Lower leg skin (tissue), 3 donors: ENCODE results near the gene REV3L.

Source experiments
- CTCF ChIP-seq, 3 donors: fragments of 450-650 bp; IDR thresholded peaks; one replicate each; pipeline ENCODE4 v1.5.1; 2016; ENCODE audit warnings: antibody characterized with exemption in 3 of 3, mild to moderate bottlenecking in 3 of 3, moderate library complexity in 2 of 3
- POLR2A ChIP-seq, 2 donors: fragments of 450-650 bp; IDR thresholded peaks; one replicate each; pipeline ENCODE4 v1.6.1; 2016 to 2017; ENCODE audit warnings: antibody characterized with exemption in 2 of 2, mild to moderate bottlenecking in 1 of 2, moderate library complexity in 1 of 2

DNA sequence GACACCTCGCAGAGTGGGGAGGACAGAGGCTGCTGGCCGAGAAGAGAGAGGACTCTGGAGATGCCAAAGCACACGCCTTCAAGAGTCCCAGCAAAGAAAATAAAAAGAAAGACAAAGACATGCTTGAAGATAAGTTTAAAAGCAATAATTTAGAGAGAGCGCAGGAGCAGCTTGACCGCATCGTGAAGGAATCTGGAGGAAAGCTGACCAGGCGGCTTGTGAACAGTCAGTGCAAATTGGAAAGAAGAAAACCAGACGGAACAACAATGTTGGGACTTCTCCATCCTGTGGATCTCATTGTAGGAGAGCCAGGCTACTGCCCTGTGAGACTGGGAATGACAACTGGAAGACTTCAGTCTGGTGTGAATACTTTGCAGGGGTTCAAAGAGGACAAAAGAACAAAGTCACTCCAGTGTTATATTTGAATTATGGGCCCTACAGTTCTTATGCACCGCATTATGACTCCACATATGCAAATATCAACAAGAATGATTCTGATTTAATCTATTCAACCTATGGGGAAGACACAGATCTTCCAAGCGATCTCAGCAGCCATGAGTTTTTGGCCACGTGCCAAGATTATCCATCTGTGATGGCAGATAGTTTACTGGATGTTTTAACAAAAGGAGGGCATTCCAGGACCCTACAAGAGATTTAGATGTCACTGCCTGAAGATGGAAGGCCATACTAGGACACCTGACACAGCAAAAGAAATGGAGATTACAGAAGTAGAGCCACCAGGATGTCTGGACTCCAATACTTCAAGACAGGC, 52.2 kb downstream of the REV3L start:
- TF ChIP-seq CTCF (IDR thresholded peaks at IDR 0.05) (no peak), POLR2A (IDR thresholded peaks at IDR 0.05) (no peak)
